A673 (cell line): ENCODE results near the gene TPM4. TPM values are rescaled to one million over a fixed set of nuclear protein-coding genes. Genes with fewer than 3 reads are reported as not detected.

ENCODE experiments used
- BruUV-seq: library from RNA; stranded (reverse); fragments of 400-500 nt; replicated peaks from 2 replicates; lab custom pipeline; 2021; lab: Mats Ljungman, UMichigan
- CTCF ChIA-PET: fragments of 300-600 bp; sonication (Branson Sonifier 250); formaldehyde crosslinking; loops from one replicate; lab custom pipeline; 2022; ENCODE audit warnings: antibody characterized with exemption; lab: Charles Lee
- POLR2A ChIA-PET: fragments of 300-600 bp; sonication (Branson Sonifier 250); formaldehyde crosslinking; loops from one replicate; lab custom pipeline; 2022; ENCODE audit warnings: antibody characterized with exemption; ENCODE audit not compliant: low non-redundant PET; lab: Charles Lee
- DNase-seq: peaks from one replicate; pipeline ENCODE4 v3.0.0-alpha.2; 2015; ENCODE audit warnings: low spot score
- H3K27ac ChIP-seq: fragments of 200-600 bp; sonication (generic); 2 replicates; pipeline ENCODE4 v1.5.1; 2016; ENCODE audit warnings: mixed run types, low read depth, mild to moderate bottlenecking, mixed read lengths, antibody characterized with exemption, low read length; ENCODE audit not compliant: poor library complexity, severe bottlenecking
- H3K27me3 ChIP-seq: fragments of 200-600 bp; sonication (generic); replicated peaks from 2 replicates; pipeline ENCODE4 v1.6.1; 2017; ENCODE audit warnings: mixed run types, low read depth, mild to moderate bottlenecking, mixed read lengths, antibody characterized with exemption, low read length; ENCODE audit not compliant: insufficient read depth, poor library complexity
- H3K36me3 ChIP-seq: fragments of 200-600 bp; sonication (generic); 2 replicates; pipeline ENCODE4 v1.6.1; 2016; ENCODE audit warnings: mixed run types, mild to moderate bottlenecking, mixed read lengths, antibody characterized with exemption, low read length; ENCODE audit not compliant: insufficient read depth, poor library complexity, severe bottlenecking
- H3K4me1 ChIP-seq: fragments of 200-600 bp; sonication (generic); 2 replicates; pipeline ENCODE4 v1.6.1; 2017; ENCODE audit warnings: mixed run types, mild to moderate bottlenecking, mixed read lengths, antibody characterized with exemption, low read length; ENCODE audit not compliant: insufficient read depth, poor library complexity, severe bottlenecking
- H3K4me3 ChIP-seq: fragments of 200-600 bp; sonication (generic); 2 replicates; pipeline ENCODE4 v1.5.1; 2016; ENCODE audit warnings: low read depth, mixed run types, mild to moderate bottlenecking, mixed read lengths, low read length; ENCODE audit not compliant: poor library complexity, severe bottlenecking
- H3K9me3 ChIP-seq: fragments of 200-600 bp; sonication (generic); 2 replicates; pipeline ENCODE4 v1.6.1; 2016; ENCODE audit warnings: mixed run types, low read depth, mild to moderate bottlenecking, mixed read lengths, antibody characterized with exemption, low read length; ENCODE audit not compliant: poor library complexity, severe bottlenecking
- EZH2 ChIP-seq: fragments of 200-600 bp; sonication (generic); IDR thresholded peaks from 2 replicates; pipeline ENCODE4 v1.6.1; 2017; ENCODE audit warnings: borderline replicate concordance, low read depth, mild to moderate bottlenecking, mixed read lengths, antibody characterized with exemption, low read length; ENCODE audit not compliant: poor library complexity, severe bottlenecking
- intact Hi-C: fragments of 100-400 bp; cut with micrococcal nuclease; formaldehyde crosslinking; loops from one replicate; pipeline ENCODE4 v1.10.0; 2022; ENCODE audit not compliant: unreplicated experiment
- total RNA-seq: library from RNA; stranded (reverse); gene quantifications from 2 replicates; pipeline ENCODE4 v1.2.3, GENCODE V29; 2021
- TF ChIP-seq, protein P1 (sequence below): fragments of 300-800, 200-600 bp; sonication (generic); conservative IDR thresholded peaks from 2 replicates; pipeline ENCODE4 v1.5.1; 2017; ENCODE audit warnings: low read depth, mild to moderate bottlenecking, antibody characterized with exemption, low read length, moderate library complexity, mixed read lengths

Gene TPM4
- total RNA-seq, 1 experiment from 2014 or later = 476 TPM

DNA sequence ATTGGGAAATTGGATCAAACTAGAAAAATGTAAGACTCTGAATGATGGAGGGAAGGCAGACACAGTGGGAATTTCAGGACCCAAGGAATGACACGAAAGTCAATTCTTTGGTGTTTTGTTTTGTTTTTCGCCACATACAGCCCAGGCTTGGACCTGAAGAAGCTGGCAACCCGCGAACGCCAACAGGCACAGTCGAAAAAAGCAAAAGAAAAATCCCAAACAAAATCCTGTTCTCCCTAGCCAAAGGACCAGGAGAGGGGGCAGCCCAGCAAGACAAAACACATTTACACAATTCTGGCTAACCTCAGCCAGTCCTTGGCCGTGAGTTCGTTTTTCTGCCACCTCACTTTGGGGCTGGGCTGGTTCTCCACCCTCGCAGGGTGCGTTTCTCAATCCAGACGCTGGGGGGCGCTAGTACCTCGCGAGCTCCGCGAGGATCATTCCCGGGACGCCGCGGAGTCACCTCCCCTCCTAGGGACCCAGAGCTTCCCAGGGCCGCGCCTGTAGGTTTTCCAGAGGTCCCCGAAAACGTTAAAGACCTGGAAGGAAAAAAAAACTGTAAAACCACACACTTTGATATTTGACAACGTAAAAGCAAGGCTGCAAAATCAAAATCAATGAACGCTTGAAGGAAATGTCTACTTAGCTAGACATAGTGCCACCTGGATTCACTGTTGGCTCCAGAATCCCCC, 34.9 kb upstream of the TPM4 start:
- no peaks in the 10 kb centered on the region for H3K36me3 ChIP-seq
- no peak overlapping the region for H3K27ac ChIP-seq
- POLR2A ChIA-PET = interaction anchor here (1.2 kb wide), 1 partner anchor 41 kb away, joined by 3 read pairs; no protein-coding TSS in a partner anchor
- no TSS peak for BruUV-seq
- H3K4me3 ChIP-seq = peak overlapping the region; percentile 29
- TF ChIP-seq, protein P1, sequence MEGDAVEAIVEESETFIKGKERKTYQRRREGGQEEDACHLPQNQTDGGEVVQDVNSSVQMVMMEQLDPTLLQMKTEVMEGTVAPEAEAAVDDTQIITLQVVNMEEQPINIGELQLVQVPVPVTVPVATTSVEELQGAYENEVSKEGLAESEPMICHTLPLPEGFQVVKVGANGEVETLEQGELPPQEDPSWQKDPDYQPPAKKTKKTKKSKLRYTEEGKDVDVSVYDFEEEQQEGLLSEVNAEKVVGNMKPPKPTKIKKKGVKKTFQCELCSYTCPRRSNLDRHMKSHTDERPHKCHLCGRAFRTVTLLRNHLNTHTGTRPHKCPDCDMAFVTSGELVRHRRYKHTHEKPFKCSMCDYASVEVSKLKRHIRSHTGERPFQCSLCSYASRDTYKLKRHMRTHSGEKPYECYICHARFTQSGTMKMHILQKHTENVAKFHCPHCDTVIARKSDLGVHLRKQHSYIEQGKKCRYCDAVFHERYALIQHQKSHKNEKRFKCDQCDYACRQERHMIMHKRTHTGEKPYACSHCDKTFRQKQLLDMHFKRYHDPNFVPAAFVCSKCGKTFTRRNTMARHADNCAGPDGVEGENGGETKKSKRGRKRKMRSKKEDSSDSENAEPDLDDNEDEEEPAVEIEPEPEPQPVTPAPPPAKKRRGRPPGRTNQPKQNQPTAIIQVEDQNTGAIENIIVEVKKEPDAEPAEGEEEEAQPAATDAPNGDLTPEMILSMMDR = peak; percentile 98
- no peak for TF ChIP-seq EZH2
- intact Hi-C loops = loop anchor here (1.0 to 10.0 kb wide), 4 partner anchors 69 to 343 kb away; partner anchors contain the start of gene RAB8A
- H3K27me3 ChIP-seq = no peaks in the 10 kb centered on the region
- H3K9me3 ChIP-seq = no peaks in the 10 kb centered on the region
- CTCF ChIA-PET = interaction anchor here (0.6 to 2.2 kb wide), 10 partner anchors 25 to 341 kb away, joined by 3 to 25 read pairs (median 5); partner anchors contain the start of genes AP1M1 and FAM32A
- DNase-seq = peak; percentile 83
- no peaks in the 10 kb centered on the region for H3K4me1 ChIP-seq

DNA sequence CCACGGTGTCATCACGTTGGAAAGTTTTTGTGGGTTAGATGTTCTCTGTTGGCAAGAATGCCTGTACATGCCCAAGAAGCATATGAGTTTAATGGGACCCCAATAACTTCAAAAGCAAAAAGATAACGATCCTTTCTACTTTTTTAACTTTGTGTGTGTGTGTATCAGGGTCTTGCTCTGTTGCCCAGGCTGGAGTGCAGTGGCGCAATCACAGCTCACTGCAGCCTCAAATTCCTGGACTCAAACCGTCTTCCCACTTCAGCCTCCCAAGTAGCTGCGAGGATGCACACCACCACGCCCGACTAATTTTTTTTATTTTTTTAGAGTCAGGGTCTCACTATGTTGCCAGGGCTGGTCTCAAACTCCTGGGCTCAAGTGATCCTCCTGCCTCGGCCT, 34.3 kb upstream of the TPM4 start:
- intact Hi-C loops = loop anchor here (1.0 to 10.0 kb wide), 4 partner anchors 69 to 343 kb away; partner anchors contain the start of gene RAB8A
- POLR2A ChIA-PET = interaction anchor here (1.2 kb wide), 1 partner anchor 41 kb away, joined by 3 read pairs; no protein-coding TSS in a partner anchor

DNA sequence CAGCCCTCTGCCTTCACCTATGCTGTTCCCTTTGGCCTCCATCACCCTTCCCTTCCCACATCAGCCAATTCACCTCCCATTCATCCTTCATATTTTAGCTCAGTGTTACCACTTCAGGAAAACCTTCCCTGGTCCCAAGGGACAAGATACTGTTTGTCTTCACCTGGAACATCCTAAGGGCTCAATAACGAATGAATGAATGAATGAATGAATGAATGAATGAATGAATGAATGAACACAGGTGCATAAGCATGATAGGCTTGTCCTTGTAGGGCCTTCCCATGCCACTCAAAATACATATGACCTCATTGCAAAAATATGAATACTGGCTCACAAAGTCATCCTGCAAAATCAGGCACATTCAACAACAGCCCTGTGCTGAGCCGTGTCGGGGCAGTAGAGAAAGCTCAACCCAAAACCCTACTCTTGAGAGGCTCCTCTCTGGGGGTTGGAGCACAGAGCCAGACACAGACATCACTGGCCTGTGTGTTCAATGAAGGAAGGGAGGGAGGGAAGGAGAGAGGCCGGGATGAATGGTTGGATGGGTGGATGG, 33.7 kb upstream of the TPM4 start:
- H3K36me3 ChIP-seq = no peaks in the 10 kb centered on the region
- H3K4me1 ChIP-seq = no peaks in the 10 kb centered on the region
- TF ChIP-seq, protein P1 = no peak
- TF ChIP-seq EZH2 = no peak
- ChIA-PET CTCF (interaction anchor here (1.6 kb wide), 1 partner anchor 143 kb away, joined by 18 read pairs; the partner anchor contains the start of gene FAM32A), POLR2A (no interaction called here)
- H3K9me3 ChIP-seq = no peaks in the 10 kb centered on the region
- no peak overlapping the region for H3K4me3 ChIP-seq
- no peak overlapping the region for H3K27ac ChIP-seq
- DNase-seq = no peak
- H3K27me3 ChIP-seq = no peaks in the 10 kb centered on the region
- BruUV-seq = no TSS peak
- intact Hi-C loops = loop anchor here (10.0 kb wide), 1 partner anchor 342 kb away; no protein-coding TSS in a partner anchor

More for the DNA sequence above, 34.3 kb upstream of the TPM4 start:
- TF ChIP-seq EZH2 = no peak
- TF ChIP-seq, protein P1 = no peak
- CTCF ChIA-PET = interaction anchor here (0.6 to 2.2 kb wide), 10 partner anchors 24 to 341 kb away, joined by 3 to 25 read pairs (median 5); partner anchors contain the start of genes AP1M1 and FAM32A
- no peaks in the 10 kb centered on the region for H3K27me3 ChIP-seq
- BruUV-seq = no TSS peak
- H3K36me3 ChIP-seq = no peaks in the 10 kb centered on the region
- DNase-seq = no peak
- no peaks in the 10 kb centered on the region for H3K4me1 ChIP-seq
- H3K4me3 ChIP-seq = peak overlapping the region; percentile 29
- H3K9me3 ChIP-seq = no peaks in the 10 kb centered on the region
- no peak overlapping the region for H3K27ac ChIP-seq
